GM19438 (cell line): Measurements from ENCODE around the gene SMPD1.
"Not testable (repeated sequence)": the region's sequence is repeated elsewhere in the genome, so short reads cannot be mapped to it uniquely, and the experiment has no call there.

Experiments
- ATAC-seq: cut with Tn5 transposase; IDR thresholded peaks from one replicate; pipeline ENCODE4 v1.9.1; 2021; ENCODE audit warnings: low read depth; ENCODE audit not compliant: unreplicated experiment

Gene SMPD1

DNA sequence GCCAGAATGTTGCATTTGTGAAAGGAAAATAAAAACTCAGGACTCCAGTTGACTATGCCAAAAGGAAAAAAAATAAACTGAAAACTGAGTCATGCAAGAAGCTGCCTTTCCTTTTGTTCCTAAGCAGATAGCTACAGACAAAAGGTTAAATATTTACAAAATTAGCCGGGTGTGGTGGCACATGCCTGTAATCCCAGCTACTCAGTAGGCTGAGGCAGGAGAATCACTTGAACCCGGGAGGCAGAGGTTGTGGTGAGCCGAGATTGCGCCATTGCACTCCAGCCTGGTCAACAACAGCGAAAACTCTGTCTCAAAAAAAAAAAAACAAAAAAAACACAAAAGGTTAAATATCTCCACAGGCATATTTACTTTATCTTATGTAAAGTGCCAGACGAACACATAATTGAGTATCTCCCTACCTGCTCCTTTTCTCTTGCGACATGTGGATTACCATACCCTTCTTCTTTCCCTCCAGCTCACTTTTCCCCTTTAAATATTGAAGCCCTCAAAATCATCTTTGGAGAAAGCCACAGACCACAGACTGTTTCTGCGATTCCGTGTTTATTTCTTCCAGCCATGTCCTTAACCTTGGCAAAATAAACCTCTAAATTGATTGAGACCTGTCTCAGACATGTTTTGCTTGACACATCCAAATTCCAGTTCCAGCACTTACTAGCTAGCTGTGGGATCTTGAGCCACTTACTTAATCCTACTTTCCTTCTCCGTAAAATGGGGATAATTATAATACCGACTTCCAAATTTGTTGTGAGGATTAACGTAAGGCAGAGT, 2.3 kb upstream of the SMPD1 start:
- no peak for ATAC-seq

DNA sequence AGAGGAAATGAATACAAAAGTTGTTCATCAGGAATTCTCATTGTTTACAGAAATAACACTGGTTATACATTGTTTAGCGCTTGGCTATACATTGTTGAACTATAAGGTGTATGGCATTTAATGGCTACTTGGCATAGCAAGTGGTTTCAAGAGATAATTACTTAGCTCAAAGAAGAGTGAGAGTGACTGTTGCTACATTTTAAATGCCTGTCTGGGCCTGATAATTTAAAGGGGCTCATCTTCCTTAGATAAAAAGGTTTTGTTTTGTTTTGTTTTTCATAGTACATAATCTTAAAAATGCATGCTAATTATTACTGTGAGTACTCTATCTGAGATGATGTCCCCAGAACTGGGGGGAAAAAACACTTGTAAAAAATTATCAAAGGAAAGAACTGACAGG, 1.5 kb upstream of the SMPD1 start:
- no peak for ATAC-seq

DNA sequence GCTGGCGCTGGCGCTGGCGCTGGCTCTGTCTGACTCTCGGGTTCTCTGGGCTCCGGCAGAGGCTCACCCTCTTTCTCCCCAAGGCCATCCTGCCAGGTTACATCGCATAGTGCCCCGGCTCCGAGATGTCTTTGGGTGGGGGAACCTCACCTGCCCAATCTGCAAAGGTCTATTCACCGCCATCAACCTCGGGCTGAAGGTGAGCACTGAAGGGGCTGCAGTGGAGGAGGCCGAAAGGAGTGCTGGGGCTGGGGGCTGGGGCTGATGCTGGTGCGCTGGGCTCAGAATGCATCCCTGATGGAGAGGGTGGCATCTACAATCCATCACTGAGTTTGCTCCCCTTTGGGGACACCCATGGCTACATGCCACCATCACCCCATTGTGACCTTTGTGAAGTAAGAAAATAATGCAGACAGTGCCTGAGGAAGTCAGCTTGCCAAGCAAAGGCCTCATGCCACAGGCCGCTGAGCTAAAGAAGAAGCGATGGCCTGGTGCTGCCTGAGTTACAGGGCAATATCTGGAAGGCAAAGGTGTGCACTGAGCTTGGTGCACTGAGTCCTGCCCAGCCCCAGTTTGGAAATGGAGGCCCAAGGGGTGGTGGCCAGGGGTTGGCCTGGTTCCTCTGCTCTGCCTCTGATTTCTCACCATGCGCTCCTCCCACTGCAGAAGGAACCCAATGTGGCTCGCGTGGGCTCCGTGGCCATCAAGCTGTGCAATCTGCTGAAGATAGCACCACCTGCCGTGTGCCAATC, 620 bp downstream of the SMPD1 start:
- no peak for ATAC-seq

DNA sequence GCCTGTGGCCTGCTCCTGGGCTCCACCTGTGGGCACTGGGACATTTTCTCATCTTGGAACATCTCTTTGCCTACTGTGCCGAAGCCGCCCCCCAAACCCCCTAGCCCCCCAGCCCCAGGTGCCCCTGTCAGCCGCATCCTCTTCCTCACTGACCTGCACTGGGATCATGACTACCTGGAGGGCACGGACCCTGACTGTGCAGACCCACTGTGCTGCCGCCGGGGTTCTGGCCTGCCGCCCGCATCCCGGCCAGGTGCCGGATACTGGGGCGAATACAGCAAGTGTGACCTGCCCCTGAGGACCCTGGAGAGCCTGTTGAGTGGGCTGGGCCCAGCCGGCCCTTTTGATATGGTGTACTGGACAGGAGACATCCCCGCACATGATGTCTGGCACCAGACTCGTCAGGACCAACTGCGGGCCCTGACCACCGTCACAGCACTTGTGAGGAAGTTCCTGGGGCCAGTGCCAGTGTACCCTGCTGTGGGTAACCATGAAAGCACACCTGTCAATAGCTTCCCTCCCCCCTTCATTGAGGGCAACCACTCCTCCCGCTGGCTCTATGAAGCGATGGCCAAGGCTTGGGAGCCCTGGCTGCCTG, 1.4 kb downstream of the SMPD1 start:
- ATAC-seq = no peak

DNA sequence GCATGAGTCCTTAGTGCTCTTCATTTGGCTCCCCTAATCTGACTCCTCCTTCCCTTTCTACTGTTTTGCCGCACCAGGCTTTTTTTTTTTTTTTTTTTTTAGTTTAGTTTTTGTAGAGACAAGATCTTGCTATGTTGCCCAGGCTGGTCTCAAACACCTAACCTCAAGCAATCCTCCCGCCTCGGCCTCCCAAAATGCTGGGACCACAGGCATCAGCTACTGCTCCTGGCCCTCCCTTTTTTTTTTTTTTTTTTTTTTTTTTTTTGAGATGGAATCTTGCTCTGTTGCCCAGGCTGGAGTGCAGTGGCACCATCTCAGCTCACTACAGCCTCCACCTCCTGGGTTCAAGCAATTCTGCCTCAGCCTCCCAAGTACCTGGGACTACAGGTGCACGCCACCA, 2.0 kb downstream of the SMPD1 start:
- ATAC-seq = not testable (repeated sequence)

DNA sequence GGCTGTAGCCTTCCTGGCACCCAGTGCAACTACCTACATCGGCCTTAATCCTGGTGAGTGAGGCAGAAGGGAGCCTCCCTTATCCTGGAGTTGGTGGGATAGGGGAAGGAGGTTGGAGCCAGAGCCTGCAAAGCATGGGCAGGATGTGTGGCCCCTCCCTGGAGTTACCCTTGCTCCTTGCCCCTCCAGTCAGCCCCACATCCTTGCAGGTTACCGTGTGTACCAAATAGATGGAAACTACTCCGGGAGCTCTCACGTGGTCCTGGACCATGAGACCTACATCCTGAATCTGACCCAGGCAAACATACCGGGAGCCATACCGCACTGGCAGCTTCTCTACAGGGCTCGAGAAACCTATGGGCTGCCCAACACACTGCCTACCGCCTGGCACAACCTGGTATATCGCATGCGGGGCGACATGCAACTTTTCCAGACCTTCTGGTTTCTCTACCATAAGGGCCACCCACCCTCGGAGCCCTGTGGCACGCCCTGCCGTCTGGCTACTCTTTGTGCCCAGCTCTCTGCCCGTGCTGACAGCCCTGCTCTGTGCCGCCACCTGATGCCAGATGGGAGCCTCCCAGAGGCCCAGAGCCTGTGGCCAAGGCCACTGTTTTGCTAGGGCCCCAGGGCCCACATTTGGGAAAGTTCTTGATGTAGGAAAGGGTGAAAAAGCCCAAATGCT, 3.9 kb downstream of the SMPD1 start:
- ATAC-seq = no peak

DNA sequence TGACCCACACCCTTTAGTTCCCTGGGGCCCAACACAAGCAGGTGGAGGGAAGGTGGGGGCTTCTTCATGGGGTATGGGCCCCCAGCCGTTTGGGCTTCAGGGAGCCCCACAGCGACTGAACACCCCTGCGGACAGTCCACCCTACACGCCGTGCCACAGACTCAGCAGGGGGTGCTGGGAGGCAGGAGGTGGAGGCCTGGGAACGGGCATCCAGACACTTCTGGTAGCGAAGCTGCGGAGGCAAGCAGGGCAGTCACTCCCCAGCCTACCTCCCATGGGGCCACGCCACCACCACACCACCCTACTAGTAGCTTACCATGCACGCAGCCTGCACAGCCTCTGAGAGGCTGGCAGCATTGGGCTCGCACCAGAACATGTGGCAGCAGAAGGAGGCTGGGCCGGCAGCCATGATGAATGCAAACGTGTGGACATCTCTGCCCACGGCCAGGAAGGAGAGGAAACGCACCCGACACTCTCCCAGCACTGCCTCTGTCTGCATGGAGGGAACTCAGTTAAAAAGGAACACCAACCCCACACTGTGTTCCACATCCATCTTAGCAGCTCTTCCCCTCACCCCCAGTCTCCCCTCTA, 5.3 kb downstream of the SMPD1 start:
- no peak for ATAC-seq

DNA sequence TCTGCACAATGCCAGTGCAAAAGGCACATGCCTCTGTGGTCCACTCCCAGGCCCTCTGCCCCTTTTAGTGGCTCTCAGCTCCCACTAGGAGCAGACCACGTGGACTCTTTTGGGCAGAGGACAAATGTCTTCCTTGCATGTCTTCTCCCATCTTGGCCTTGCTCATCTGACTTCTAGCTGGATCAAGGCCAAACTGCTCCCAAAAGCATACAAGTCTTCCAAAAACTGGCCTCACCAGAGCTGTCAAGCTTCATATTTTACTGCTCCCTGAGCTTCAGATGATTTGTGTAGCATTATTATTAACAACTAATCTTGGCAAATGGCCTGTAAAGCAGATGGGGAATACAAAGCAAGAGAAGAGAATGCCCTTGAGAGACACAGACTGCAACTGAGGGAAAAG, 6.9 kb downstream of the SMPD1 start:
- ATAC-seq = no peak

DNA sequence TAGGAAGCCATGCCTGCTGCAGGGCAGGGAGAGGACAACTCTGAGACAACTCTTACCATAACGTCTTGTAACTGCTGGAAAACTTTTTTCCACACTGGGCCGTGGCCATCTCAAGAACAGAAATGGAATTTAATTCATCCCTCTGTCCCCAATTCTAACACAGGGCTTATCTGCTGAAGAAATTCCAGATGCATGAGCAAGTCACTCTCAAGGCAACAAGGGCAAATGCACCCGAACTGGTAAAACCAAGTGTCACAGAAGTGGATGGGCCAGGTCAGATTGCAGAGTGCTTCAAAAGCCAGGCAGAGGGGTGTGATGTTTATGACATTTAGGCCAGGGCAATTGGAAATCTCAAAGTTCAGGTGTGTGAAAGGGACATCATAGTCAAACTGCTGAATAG, 7.4 kb downstream of the SMPD1 start:
- no peak for ATAC-seq

DNA sequence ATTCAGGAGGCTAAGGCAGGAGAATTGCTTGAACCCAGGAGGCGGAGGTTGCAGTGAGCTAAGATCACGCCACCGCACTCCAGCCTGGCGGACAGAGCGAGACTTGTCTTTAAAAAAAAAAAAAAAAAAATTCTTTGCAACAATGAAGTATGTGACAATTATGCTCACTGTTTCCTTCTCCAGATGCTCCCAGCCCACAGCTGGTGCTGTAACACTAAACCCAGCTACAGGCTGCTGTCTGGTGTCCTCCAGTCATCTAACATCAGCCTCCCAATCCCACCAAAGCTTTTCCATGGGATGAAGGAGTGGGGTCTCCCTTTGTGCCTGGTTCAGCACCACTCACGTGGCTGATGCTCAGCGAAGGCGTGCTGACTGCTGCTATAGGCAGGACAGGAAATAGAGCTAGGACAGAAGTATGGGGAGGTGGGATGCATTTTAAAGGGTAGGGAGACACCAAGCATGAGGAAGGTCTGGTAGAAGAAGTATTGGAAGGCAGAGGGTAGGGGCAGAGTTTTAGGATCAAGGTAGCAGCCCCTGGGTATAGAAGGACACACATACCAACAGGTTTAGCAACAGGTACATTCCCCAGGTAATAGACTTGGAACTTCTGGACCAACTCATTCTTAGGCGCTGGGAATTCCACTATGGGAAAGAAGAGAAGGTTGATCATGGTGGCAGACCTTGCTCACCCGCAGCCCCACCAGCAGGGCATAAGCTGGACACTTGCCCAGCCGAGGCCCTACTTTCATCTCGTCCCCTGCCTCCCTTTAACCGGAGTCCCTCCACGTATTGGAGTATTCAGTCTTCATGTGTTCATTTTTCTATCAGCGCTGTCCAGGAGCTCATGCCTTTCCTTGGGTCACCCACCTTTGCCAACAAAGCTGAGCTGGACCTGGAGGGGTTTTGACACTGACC, 10.4 kb downstream of the SMPD1 start:
- ATAC-seq = no peak

DNA sequence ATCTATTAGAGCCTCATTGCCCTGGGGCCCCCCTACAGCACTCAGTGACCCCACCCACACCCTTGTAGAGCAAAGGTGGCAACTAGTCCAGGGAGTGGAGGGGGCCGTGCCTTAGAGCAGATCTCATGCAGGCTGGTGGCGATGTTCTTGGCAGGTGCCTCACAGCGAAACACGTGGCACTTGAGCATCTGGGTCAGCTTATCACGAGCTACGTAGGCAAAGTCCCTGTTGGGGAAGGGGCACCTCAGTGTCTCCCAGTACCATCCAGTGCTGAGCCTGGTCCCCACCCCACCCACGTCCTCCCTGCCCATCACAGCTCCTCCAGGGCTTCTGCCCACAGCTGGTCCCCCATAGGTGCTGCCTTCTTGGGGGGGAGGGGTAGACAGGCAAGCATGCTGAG, 11.2 kb downstream of the SMPD1 start:
- ATAC-seq = no peak

DNA sequence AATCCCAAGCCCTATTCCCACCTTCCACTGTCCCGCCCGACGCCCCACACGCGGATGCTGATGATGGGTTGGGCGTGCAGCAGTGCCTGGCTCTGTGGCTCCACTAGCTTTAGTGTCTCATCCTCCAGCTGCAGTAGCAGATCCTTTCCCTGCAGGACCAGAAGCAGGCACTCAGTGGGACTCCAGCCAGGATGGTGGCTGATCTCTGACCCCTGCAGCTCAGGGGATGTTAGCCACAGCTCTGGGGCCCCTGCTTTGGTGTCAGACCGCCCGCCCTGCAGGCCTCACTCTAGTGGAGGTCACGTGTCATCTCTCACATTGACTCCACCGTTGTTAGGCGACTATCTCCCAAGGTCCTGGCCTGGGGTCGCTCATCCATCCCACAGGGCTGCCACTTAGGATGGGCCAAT, 11.8 kb downstream of the SMPD1 start:
- peak; percentile 43 for ATAC-seq

DNA sequence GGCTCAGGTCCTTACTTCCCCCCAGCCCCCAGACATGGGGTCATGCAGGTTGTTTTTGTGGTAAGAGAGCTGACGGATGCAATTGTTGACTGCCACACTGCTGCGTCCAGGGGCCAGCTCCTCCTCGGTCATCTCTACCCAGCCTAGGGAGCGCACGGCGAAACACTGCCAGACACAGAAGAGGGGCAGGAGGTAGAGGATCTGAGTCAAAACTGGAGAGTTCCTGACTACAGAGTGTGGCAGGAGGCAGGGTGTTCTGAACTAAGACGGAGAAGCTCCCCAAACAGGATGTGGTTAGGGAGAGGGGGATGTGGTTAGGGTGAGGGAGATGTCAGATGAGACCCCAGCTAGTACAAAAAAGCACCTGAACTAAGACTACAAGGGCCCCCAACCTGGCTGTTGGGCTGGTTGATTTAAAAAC, 12.3 kb downstream of the SMPD1 start:
- peak; percentile 97 for ATAC-seq

DNA sequence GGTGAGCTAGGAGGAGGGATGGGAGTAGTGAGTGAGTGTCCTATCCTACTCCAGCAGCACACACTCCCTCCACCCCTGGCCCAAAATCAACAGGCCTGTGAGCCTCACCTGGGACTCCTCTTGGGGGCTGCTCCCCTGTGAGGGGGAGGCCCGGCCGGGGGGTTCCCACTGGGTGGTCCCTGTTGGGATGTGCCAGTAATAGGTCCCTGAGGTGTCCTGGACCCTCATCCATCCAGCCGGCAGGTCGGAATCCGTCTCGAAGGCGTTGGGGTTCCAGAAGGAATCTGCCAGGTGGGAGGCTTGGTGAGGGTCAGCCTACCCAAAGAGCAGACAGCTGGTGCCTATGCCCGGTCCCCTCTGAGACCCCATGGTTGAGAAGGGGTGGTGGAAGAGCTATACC, 13.3 kb downstream of the SMPD1 start:
- ATAC-seq = no peak

DNA sequence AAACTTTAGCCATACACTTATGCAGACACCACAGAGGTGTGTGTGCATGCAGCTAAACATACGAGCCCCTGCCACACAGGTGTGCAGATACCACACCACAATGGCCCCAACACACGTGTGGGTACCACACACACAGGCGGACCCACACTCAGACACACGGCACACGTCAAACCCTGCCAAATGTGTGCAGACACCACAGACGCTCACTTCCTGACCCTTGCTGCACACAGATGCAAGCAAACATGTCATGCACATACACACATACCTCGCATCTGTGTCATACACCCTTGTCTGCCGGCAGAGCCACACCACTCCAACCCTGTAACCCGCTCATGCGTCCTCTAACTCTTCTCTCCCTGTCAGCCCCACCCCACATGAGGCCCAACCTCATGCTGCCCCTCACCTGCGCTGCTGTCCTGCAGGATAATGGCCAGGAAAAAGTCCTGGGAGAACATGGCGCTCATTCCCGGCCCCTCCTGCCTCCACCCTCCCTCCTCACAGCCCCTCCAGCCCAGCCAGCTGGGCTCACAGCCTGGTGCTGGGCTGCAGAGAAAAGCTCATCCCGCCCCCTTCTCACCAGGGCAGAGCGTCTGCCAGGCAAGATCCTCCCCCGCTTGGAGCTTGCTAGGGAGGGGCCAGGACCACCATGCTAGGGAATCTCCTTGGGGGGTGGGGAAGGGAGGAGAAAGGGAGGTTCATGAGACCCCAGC, 14.2 kb downstream of the SMPD1 start:
- no peak for ATAC-seq

DNA sequence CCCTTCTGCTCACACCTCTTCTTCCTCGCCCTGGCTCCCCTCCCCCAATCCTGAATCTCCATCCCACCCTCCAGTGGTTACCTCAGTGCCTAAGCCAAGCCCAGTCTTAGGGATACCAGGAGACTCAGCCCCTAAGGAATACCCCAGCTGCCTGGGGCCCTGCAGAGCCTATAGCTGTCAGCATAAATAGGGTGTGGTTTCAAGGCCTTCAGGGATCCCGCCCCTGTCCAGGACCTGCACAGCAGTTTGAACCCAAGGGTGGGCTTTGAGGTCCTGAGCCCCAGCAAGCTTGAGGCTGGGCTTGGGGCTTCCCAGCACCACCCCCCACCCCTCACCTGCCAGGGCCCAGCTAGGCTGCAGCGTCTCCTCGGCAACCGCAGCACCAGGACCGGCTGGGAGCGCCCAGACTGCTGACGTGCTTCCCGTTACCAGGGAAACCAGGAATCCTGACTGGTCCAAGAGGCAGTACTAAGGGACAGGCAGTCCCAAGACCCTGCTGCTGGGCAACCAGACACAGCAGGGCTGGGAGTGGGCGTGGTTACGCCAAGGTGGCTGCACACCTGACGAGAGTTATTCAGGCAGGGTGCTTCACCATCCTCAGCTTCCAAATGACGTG, 14.9 kb downstream of the SMPD1 start:
- ATAC-seq = no peak

DNA sequence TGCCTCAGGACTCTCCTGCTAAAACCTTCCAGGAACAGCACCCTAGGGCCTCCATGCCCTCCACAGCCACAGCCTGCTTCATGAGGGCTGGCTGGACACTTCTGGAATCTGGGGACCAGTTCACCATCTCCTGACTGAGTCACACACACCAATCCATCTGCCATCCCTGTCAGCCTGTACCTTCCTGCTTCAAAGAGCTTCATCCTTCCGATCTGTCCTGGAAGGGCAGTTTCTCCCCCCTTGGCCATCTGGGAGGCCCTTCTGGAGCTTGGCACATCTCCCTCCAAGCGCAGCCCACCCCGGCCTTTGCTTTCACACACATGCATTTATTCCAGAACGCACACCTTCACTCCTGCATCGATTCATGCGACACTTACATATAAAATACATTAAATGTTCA, 15.6 kb downstream of the SMPD1 start:
- ATAC-seq = no peak

DNA sequence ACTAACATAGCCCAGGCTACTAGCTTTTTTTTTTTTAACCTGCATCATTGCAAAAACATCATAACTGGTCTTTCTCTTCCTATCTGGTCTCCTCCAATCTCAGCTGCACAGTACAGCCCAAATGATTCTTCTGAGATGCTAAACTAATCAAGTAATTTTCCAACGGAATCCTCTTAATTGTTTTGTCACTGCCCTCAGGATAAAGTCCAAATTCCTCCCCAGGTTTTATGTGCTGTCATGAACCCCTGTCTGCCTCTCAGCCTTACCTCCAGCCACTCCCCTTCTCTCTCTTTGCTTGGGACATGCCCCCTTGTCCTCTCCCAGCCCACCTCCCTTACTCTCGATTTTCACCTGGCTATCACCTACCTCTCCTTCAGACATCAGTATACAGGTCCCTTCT, 16.1 kb downstream of the SMPD1 start:
- ATAC-seq = no peak
